Tibial nerve (tissue), 4 donors: ENCODE data around the gene DAB2.

Experiments
- CTCF ChIP-seq, 5 experiments: fragments of 200-600 bp in 3 of 5; fragments of 450-650 bp in 2 of 5; sonication (generic) in 3 of 5; IDR thresholded peaks; one replicate each; pipeline ENCODE4 v1.5.1; 2016 to 2019; ENCODE audit warnings: antibody characterized with exemption in 5 of 5, mild to moderate bottlenecking in 3 of 5, moderate library complexity in 2 of 5
- EP300 ChIP-seq, 2 donors: sonication (generic); formaldehyde crosslinking; IDR thresholded peaks; one replicate each; pipeline ENCODE4 v1.6.1; 2017; ENCODE audit warnings: antibody characterized with exemption in 2 of 2, mild to moderate bottlenecking in 1 of 2
- POLR2A ChIP-seq, 2 donors: fragments of 450-650 bp; IDR thresholded peaks; one replicate each; pipeline ENCODE4 v1.6.1; 2017; ENCODE audit warnings: antibody characterized with exemption in 2 of 2, mild to moderate bottlenecking in 2 of 2, moderate library complexity in 2 of 2

- no peak for TF ChIP-seq CTCF (IDR thresholded peaks at IDR 0.05)
- no peak for TF ChIP-seq POLR2A (IDR thresholded peaks at IDR 0.05)
- no peak for TF ChIP-seq EP300 (IDR thresholded peaks at IDR 0.05)
Observed at GRCh38 chr5:39422728-39423285, 2.0 kb downstream of the DAB2 start.
